Testis (tissue), 3 donors: ENCODE results near the gene FHL3. TPM values are rescaled to one million over a fixed set of nuclear protein-coding genes. Genes with fewer than 3 reads are reported as not detected.

Experiments used
- DNase-seq: peaks from one replicate; pipeline ENCODE4 v3.0.0-alpha.2; 2019
- H3K27ac ChIP-seq, 2 donors: fragments of 200-600 bp; sonication (generic); one replicate each; pipeline ENCODE4 v1.5.1; 2019
- H3K27me3 ChIP-seq: fragments of 200-600 bp; sonication (generic); one replicate; pipeline ENCODE4 v1.5.1; 2019
- H3K36me3 ChIP-seq: fragments of 200-600 bp; sonication (generic); one replicate; pipeline ENCODE4 v1.5.1; 2017; ENCODE audit warnings: low read depth; ENCODE audit errors: missing control alignments
- H3K4me1 ChIP-seq: fragments of 200-600 bp; sonication (generic); one replicate; pipeline ENCODE4 v1.5.1; 2019
- H3K4me3 ChIP-seq, 2 donors: fragments of 200-600 bp; sonication (generic); one replicate each; pipeline ENCODE4 v1.5.1; 2017 to 2019
- H3K9me3 ChIP-seq: fragments of 200-600 bp; sonication (generic); one replicate; pipeline ENCODE4 v1.5.1; 2017
- POLR2A ChIP-seq: fragments of 450-650 bp; IDR thresholded peaks from one replicate; pipeline ENCODE4 v1.6.1; 2017; ENCODE audit warnings: antibody characterized with exemption, mild to moderate bottlenecking, moderate library complexity
- WGBS, 2 donors: methylation state at CpG; one replicate each; pipeline ENCODE4 v1.1.5; 2018; 5-methylcytosine and 5-hydroxymethylcytosine counted together
- intact Hi-C: fragments of 100-400 bp; cut with DNase I; formaldehyde crosslinking; loops from one replicate; pipeline ENCODE4 v1.15.1; 2023; ENCODE audit warnings: low total_unique reads
- polyA plus RNA-seq: library from polyadenylated mRNA; stranded (reverse); fragments of 350-450 nt; fragmentation: Illumina TruSeq; extraction: RNeasy Lipid Tissue Mini Kit (QIAGEN cat#74804); gene quantifications from one replicate; pipeline ENCODE4 v1.2.3, GENCODE V29; 2014; ENCODE audit warnings: low read depth, low replicate concordance; ENCODE audit not compliant: insufficient read depth
- total RNA-seq, 2 donors: library from RNA; depleted of rRNA; stranded (reverse); fragments of >200 nt; gene quantifications; one replicate each; pipeline ENCODE4 v1.2.3, GENCODE V29; 2016
- TF ChIP-seq, protein P1 (sequence below), 3 experiments: fragments of 450-650 bp in 2 of 3; fragments of 200-600 bp in 1 of 3; sonication (generic) in 1 of 3; IDR thresholded peaks; one replicate each; pipeline ENCODE4 v1.5.1; 2016 to 2019; ENCODE audit warnings: antibody characterized with exemption in 3 of 3, mild to moderate bottlenecking in 2 of 3, moderate library complexity in 1 of 3

Gene FHL3
- total and polyA plus RNA-seq, 3 donors from 2014 or later, result 20.7 to 28.7 (median 21.3) TPM

DNA sequence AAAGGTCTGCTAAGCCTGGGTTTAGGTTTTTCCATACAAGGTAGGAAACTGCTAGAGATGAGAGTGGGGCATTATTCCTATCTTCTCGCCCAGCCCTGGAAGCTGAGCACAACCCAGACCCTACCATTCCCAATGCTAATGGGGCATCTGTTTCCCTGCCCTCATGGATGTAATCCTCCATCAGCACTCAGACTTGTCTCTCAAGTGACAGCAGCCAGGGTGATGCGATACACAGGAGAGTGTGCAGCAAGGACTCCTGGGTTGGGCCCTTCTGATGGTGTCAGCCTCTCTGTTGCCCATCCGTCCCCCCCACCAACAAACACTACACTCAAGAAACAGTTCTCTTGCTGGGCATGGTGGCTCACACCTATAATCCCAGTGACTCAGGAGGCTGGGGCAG lies 52.6 kb downstream of the FHL3 start:
- TF ChIP-seq POLR2A, result no peak
- TF ChIP-seq, protein P1, sequence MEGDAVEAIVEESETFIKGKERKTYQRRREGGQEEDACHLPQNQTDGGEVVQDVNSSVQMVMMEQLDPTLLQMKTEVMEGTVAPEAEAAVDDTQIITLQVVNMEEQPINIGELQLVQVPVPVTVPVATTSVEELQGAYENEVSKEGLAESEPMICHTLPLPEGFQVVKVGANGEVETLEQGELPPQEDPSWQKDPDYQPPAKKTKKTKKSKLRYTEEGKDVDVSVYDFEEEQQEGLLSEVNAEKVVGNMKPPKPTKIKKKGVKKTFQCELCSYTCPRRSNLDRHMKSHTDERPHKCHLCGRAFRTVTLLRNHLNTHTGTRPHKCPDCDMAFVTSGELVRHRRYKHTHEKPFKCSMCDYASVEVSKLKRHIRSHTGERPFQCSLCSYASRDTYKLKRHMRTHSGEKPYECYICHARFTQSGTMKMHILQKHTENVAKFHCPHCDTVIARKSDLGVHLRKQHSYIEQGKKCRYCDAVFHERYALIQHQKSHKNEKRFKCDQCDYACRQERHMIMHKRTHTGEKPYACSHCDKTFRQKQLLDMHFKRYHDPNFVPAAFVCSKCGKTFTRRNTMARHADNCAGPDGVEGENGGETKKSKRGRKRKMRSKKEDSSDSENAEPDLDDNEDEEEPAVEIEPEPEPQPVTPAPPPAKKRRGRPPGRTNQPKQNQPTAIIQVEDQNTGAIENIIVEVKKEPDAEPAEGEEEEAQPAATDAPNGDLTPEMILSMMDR (IDR thresholded peaks at IDR 0.05), result no peak
- intact Hi-C loops, result no loop called here
- H3K4me3 ChIP-seq, result no peak overlapping the region
- 87 to 90% methylated on average over 3 of the region's 3 CpGs for WGBS, 2 donors
- no peaks in the 10 kb centered on the region for H3K36me3 ChIP-seq
- no peaks in the 10 kb centered on the region for H3K9me3 ChIP-seq
- no peaks in the 10 kb centered on the region for H3K4me1 ChIP-seq
- H3K27ac ChIP-seq, result no peak overlapping the region
- no peak for DNase-seq
- no peaks in the 10 kb centered on the region for H3K27me3 ChIP-seq

DNA sequence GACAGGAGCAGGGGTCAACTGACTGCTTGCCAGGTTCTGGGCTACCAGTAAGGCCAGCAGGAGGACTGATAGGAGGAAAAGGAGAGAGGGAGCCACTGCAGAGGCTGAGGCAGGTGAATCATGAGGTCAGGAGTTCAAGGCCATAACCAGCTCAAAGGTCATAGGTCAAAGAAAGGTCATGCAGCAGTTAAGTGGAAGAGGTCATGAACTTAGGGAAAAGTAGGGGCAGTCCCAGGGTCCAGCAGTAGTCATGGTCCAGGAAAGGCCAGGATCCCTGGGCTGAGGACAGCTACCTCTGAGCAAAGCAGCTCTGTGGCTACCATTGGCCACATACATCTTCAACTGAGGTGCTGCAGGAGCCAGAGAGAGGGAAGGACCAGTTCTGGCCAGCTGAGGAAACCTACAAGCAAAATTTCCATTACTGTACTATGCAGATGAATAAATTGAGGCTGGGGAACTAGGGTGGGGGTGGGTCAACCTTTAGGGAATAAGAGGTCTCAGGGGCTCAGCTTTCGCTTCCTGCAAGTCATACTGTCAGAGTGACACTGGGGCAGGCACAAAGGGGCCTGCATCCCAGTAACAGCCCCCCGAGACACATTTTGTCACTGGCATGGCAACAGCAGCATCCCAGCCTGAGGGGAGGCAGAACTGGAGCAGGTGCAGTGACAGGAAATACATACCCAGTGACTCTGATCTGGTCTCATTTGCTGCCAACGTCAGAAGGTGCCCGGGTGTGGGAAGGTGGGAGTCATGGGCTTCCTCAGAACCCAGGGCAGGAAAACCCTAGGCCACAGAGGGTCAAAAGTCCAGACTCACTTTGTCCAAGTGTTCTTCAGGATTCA lies 53.3 kb downstream of the FHL3 start:
- Histone ChIP-seq H3K4me1 (no peaks in the 10 kb centered on the region), H3K4me3 (no peak overlapping the region), H3K36me3 (no peaks in the 10 kb centered on the region), H3K9me3 (no peaks in the 10 kb centered on the region), H3K27me3 (no peaks in the 10 kb centered on the region), H3K27ac (no peak overlapping the region)
- TF ChIP-seq, protein P1 (IDR thresholded peaks at IDR 0.05), result no peak
- DNase-seq, result no peak
- intact Hi-C loops, result no loop called here
- WGBS, 2 donors, result 77 to 90% methylated on average over 3 to 4 of the region's 4 CpGs

DNA sequence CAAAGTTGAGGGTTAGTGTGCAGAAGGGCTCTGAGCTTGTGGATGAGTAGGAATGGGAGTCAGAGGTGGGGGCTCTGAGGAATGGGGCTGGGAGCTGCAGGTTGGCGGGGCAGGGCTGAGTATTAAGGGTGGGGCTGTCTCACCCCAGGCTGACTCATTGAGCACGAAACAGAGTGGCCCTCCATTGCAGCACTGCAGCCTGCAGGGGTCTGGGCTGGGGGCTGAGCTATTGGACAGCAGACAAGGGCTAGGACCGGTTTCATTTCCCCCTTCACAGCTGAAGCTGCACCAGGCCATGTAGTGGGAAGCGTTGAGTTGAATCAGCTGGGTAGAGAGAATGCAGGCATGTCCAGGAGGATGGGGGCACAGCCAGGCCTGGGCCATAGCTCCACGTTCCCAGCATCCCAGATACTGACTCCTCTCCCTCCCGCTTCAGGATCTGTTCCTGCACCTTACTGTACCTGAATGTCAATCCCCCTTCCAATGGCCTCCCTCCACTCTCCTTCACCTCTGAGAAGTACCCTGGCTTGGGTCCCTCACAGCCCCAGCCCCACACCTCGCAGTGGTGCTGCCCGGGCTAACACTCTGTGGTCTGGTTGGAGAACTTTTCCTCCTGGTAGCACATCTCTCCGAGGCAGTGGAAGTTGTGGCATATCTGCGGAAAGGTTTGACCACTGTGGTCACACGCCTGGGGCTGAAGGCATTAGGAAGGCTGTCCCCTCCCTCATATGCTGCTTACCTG lies 54.1 kb downstream of the FHL3 start:
- Histone ChIP-seq H3K4me3 (no peak overlapping the region), H3K9me3 (no peaks in the 10 kb centered on the region), H3K36me3 (no peaks in the 10 kb centered on the region), H3K27ac (no peak overlapping the region), H3K4me1 (no peaks in the 10 kb centered on the region), H3K27me3 (no peaks in the 10 kb centered on the region)
- no peak for DNase-seq
- no peak for TF ChIP-seq POLR2A
- TF ChIP-seq, protein P1 (IDR thresholded peaks at IDR 0.05), result no peak
- intact Hi-C loops, result no loop called here
- WGBS, 2 donors, result 73 to 91% methylated on average over 11 of the region's 11 CpGs

DNA sequence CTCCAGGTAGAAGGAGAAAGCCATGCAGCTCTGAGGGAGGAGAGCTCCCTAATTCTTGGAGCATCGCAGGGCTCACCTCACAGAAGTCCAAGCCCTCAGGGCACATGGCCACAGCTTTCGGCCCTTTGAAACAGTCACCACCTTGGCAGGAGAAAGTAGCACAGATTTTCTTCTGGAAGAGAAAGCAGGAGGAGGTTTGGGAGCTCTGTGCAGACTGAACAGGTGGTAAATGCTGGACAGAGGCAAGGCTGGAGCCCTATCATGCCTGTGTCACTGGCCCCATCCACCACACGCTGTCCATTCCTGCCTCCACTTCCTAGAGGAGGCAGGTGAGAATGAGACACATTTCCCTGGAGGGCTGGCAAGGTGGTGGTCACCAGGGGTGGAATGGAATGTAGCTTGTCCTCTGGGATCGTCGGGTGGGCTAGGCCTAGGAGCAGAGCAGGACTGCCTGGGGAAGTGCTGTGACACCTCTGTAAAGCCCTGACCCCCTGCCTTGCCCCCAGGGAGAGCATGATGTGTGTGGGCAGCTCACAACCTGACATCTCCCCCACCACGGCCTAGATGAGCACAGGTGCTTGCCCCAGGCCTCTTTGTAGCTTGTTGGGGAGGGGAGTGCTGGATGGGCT lies 55.7 kb downstream of the FHL3 start:
- no peaks in the 10 kb centered on the region for H3K9me3 ChIP-seq
- no peaks in the 10 kb centered on the region for H3K4me1 ChIP-seq
- no peaks in the 10 kb centered on the region for H3K27me3 ChIP-seq
- 60 to 66% methylated on average over 6 of the region's 6 CpGs for WGBS, 2 donors
- TF ChIP-seq, protein P1 (IDR thresholded peaks at IDR 0.05), result no peak
- no peak for TF ChIP-seq POLR2A
- no peak for DNase-seq
- intact Hi-C loops, result no loop called here
- H3K27ac ChIP-seq, result no peak overlapping the region
- H3K4me3 ChIP-seq, result no peak overlapping the region
- H3K36me3 ChIP-seq, result no peaks in the 10 kb centered on the region
